ENCODE measurements around the gene LONP1.

Gene LONP1

DNA sequence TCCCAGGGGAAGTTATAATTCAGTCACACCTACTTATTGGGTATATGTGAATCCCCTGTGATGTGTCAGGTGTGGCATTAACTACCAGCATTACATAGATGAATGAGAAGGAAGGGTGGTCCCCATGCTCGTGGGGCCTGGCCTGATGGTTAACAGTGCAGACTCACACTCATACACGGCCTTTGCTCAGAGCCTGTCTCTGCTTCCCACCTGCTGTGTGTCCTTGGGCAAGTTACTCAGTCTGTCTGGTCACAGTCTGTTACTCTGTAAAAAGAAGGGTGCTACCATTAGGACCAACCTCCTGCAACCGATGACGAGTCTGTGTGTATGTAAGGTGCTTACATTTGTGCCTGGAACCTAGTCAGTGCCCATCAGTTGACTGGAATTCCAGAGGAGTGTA, 73.2 kb downstream of the LONP1 start:
- DNase-seq, result no peak

DNA sequence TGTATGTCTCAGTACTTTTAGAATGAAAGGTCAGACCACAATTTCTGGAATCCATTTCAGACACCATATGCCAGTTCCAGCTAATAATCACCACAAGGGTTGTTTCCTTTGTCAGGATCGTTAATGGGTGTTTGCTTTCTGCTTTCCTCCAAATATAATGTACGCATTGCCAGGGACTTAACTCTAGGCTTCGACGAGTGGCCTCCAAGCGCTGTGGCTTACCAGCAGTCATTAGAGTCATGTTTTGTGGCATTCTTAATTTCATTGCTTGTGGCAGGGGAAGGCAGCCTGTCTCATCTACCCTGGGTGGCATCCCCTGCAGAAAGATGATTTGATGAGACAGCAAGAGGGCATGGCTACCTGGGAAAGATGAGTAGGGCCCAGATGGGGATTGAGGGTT, 74.5 kb downstream of the LONP1 start:
- no peak for DNase-seq

DNA sequence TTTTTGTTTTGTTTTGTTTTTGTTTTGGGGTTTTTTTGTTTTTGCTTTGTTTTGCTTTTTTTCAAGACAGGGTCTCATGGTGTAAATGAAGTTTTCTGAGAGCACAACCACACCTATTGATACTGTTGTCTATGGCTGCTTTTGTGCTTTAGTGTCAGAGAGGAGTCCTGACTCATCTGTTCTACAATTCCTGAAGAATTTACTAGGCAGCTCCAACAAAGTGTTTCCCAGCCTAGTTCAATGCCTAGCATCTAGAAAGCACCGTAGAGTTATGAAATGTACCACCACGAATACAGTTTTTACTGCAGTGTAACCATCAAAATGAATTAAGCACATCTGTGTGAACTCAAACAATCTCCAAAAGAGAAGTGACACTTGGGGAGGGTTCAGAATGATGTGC, 75.9 kb downstream of the LONP1 start:
- no peak for DNase-seq

DNA sequence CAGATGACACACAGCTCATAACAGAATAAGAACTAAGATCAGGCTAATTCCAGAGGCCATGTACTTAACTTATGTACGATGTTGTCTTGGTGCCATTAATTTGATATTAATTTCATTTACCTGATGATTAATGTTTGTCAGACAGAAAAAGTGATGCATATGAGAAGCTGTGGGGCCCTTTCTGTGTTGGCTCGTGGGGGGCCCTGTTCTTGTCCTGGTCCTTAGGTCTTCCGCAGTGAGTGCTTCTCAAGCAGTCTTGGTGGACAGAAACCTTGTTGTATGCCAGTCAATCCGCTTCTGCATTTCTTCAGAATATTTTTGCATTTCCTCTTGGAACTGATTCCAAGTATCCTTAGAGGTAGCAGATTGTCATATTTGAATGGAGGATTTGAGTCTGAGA, 76.9 kb downstream of the LONP1 start:
- DNase-seq, result no peak

DNA sequence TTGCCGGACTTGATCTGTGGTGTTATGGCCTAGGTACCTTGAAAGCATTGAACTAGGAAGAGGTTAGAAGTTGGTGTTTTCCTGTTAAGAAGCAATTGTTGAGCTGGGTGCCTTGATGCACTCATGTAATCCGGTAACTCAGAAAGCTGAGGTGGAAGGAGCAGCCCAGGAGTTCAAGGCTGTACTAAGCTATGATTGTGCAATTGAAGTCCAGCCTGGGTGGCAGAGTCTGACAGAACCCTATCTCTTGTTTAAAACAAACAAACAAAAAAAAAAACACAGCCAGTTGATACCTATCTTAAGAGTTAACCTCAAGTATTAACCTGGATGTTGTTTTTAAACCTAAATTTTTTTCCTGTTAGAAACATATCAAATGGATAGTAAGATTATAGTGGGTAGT, 77.7 kb downstream of the LONP1 start:
- no peak for DNase-seq

Data from stimulated activated CD4-positive, alpha-beta T cell treated with anti-CD3 and anti-CD28 coated beads, Interleukin-4, amount 100 ng/mL, for 4 hours (primary cell).